RWPE2 (cell line): ENCODE measurements around the gene IGF2BP1.

Experiments used
- ATAC-seq: fragments of 200-7000 bp; cut with Tn5 transposase; 3 replicates; pipeline ENCODE4 v1.9.1; 2021; ENCODE audit warnings: low read depth
- DNase-seq: peaks from one replicate; pipeline ENCODE4 v3.0.0-alpha.2; 2020; ENCODE audit warnings: low spot score
- H3K27ac ChIP-seq: fragments of 450-650 bp; 2 replicates; pipeline ENCODE4 v1.5.1; 2017; ENCODE audit warnings: mild to moderate bottlenecking; ENCODE audit not compliant: poor library complexity, severe bottlenecking
- H3K27me3 ChIP-seq: fragments of 250-450 bp; sonication (Bioruptor Pico); 2 replicates; pipeline ENCODE4 v1.5.1; 2021; ENCODE audit warnings: mild to moderate bottlenecking, moderate library complexity; ENCODE audit not compliant: insufficient read depth, poor library complexity, severe bottlenecking
- H3K36me3 ChIP-seq: fragments of 250-450 bp; sonication (Bioruptor Pico); 2 replicates; pipeline ENCODE4 v1.5.1; 2020; ENCODE audit warnings: low read depth, mild to moderate bottlenecking, moderate library complexity
- H3K4me1 ChIP-seq: fragments of 250-450 bp; sonication (Bioruptor Pico); 2 replicates; pipeline ENCODE4 v1.5.1; 2021; ENCODE audit warnings: mild to moderate bottlenecking, moderate library complexity; ENCODE audit not compliant: insufficient read depth, poor library complexity, severe bottlenecking
- H3K4me3 ChIP-seq: fragments of 250-450 bp; sonication (Bioruptor Pico); 2 replicates; pipeline ENCODE4 v1.5.1; 2021; ENCODE audit warnings: mild to moderate bottlenecking, moderate library complexity; ENCODE audit not compliant: severe bottlenecking
- H3K9me3 ChIP-seq: fragments of 250-450 bp; sonication (Bioruptor Pico); 2 replicates; pipeline ENCODE4 v1.5.1; 2021; ENCODE audit warnings: mild to moderate bottlenecking, moderate library complexity; ENCODE audit not compliant: severe bottlenecking
- TF ChIP-seq, protein P1 (sequence below): fragments of 450-650 bp; IDR thresholded peaks from one replicate; pipeline ENCODE4 v1.5.1; 2017; ENCODE audit warnings: mild to moderate bottlenecking, moderate library complexity; ENCODE audit not compliant: poor library complexity, severe bottlenecking

The IGF2BP1 gene

DNA sequence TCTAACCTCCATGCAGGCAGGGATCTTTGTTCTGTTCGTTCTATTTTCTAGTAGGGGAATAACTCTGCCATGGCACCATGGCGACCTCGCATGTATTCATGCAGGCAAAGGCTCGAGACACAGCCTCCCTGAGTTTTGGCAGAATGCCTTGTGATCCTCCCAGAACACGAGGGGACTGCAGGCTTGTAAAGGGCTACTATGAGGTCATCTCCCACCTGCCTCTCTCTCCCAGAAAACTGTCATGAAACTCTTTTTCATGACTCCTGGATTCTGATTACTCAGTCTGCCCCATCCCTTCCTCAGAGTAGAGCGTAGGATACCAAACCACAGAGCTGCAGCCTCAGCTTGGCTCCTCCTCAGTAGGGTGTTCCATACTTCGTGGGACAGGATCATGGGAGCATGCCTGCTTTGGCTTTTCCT is 64.3 kb downstream of the IGF2BP1 start:
- Histone ChIP-seq H3K4me1 (no peaks in the 10 kb centered on the region), H3K27ac (no peak overlapping the region), H3K36me3 (no peaks in the 10 kb centered on the region), H3K27me3 (no peaks in the 10 kb centered on the region), H3K4me3 (no peak overlapping the region), H3K9me3 (no peaks in the 10 kb centered on the region)
- ATAC-seq (no peak), DNase-seq (no peak)
- TF ChIP-seq, protein P1, sequence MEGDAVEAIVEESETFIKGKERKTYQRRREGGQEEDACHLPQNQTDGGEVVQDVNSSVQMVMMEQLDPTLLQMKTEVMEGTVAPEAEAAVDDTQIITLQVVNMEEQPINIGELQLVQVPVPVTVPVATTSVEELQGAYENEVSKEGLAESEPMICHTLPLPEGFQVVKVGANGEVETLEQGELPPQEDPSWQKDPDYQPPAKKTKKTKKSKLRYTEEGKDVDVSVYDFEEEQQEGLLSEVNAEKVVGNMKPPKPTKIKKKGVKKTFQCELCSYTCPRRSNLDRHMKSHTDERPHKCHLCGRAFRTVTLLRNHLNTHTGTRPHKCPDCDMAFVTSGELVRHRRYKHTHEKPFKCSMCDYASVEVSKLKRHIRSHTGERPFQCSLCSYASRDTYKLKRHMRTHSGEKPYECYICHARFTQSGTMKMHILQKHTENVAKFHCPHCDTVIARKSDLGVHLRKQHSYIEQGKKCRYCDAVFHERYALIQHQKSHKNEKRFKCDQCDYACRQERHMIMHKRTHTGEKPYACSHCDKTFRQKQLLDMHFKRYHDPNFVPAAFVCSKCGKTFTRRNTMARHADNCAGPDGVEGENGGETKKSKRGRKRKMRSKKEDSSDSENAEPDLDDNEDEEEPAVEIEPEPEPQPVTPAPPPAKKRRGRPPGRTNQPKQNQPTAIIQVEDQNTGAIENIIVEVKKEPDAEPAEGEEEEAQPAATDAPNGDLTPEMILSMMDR: no peak

DNA sequence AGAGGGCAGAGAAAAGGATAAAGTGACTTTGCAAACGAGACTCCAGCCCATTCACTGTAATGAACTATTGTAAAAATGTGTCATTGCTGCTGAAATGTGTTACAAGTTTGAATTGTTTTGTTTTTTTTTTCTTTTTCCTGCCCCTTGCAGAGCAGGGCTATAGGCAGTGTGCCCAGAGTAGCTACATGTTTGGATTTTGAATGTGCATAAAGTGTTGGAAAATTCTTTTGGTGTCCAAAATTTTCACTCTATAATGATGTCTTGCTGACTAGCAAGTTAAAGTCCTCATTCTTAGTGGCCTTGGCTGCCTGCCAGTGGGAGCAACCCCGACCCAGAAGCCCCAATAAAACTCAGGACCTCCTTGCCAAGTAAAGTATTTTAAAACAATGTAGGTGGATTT is 66.5 kb downstream of the IGF2BP1 start:
- Histone ChIP-seq H3K4me1 (no peaks in the 10 kb centered on the region), H3K27ac (no peak overlapping the region), H3K4me3 (no peak overlapping the region), H3K36me3 (no peaks in the 10 kb centered on the region), H3K27me3 (no peaks in the 10 kb centered on the region), H3K9me3 (no peaks in the 10 kb centered on the region)
- DNase-seq: no peak
- ATAC-seq: no peak
- TF ChIP-seq, protein P1: no peak

DNA sequence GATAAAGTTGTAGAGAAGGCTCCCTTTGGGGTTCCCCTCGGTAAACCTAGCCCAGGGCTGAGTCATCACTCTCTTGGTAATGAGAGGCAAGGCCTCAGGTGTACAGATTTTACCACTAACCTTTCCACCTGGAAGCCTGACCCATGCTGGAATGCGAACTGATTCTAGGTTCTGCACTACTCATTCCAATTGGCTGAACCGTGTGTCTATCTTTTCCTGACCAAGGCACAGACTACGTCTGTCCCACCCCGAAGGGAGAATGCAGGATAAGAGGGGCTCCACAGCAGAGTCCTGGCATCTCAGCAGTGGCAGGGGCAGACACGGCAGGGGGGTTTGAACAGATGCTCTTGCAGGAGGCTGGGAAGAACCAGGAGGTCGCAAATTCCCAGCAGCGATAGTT is 70.0 kb downstream of the IGF2BP1 start:
- no peaks in the 10 kb centered on the region for H3K27me3 ChIP-seq
- ATAC-seq (no peak), DNase-seq (no peak)
- H3K4me1 ChIP-seq: no peaks in the 10 kb centered on the region
- H3K9me3 ChIP-seq: no peaks in the 10 kb centered on the region
- H3K4me3 ChIP-seq: no peak overlapping the region
- no peak overlapping the region for H3K27ac ChIP-seq
- no peaks in the 10 kb centered on the region for H3K36me3 ChIP-seq
- TF ChIP-seq, protein P1: no peak

DNA sequence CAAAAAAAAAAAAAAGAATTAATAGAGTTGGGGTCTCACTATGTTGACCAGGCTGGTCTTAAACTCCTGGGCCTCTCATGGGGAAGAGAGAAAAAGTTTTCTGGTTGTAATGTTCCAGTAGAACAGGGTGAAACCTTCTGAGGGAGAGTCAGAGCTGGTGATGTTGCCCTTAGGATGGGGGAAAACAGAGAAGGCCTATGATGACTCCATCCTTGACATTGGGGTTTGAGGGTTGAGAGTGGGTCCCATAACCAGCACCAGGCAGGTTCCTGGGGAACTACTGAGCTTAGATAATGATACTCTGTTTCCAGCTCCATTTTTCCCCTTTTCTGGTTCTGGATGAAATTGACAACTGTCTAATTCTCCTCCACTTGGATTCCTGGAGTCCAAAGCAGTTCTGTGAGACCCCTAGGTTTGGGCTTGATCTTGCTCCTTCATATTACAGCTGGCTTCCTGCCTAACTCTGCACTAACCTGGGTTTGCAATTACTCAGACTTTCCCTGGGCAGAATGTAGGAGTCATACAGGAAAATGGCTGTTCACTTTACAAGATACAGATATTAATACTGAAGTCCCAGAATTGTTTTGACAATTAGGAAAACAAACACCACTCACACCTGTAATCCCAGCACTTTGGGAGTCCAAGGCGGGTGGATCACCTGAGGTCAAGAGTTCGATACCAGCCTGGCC is 72.5 kb downstream of the IGF2BP1 start:
- ATAC-seq (no peak), DNase-seq (no peak)
- TF ChIP-seq, protein P1: no peak
- Histone ChIP-seq H3K9me3 (no peaks in the 10 kb centered on the region), H3K4me3 (no peak overlapping the region), H3K36me3 (no peaks in the 10 kb centered on the region), H3K4me1 (no peaks in the 10 kb centered on the region), H3K27ac (no peak overlapping the region), H3K27me3 (no peaks in the 10 kb centered on the region)

DNA sequence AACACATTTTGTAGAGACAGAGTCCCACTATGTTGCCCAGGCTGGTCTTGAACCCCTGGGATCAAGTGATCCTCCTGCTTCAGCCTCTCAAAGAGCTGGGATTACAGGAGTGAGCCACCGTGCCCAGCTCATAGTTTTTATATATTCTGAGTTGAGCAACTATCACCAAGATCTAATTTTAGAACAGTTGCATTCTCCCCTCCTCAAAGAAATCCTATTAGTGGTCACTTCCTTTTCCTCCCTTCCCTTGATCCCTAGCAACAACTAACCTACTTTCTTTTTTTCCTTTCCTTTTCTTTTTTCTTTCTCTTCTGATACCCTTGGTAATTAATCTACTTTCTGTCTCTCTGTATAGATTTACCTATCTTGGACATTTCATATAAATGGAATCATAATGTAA is 73.9 kb downstream of the IGF2BP1 start:
- no peaks in the 10 kb centered on the region for H3K9me3 ChIP-seq
- no peak for ATAC-seq

More for the DNA sequence above, 73.9 kb downstream of the IGF2BP1 start:
- no peak overlapping the region for H3K4me3 ChIP-seq
- no peak overlapping the region for H3K27ac ChIP-seq
- DNase-seq: no peak
- H3K27me3 ChIP-seq: no peaks in the 10 kb centered on the region
- no peaks in the 10 kb centered on the region for H3K4me1 ChIP-seq
- no peaks in the 10 kb centered on the region for H3K36me3 ChIP-seq
- TF ChIP-seq, protein P1: no peak
